PFSK-1 (cell line): ENCODE results near the gene STAT4.

ENCODE experiments used
- FOXP2 ChIP-seq: optimal IDR thresholded peaks from 2 replicates; pipeline ENCODE3; 2011; ENCODE audit warnings: borderline replicate concordance, control low read depth, inconsistent platforms; ENCODE audit not compliant: insufficient read depth; ENCODE audit errors: extremely low read length, extremely low read depth
- POLR2AphosphoS5 ChIP-seq: IDR thresholded peaks from 2 replicates; pipeline ENCODE4 v1.6.1; 2012; ENCODE audit warnings: low read depth, mild to moderate bottlenecking, control low read depth, low read length, moderate library complexity
- SIN3A ChIP-seq: IDR thresholded peaks from 2 replicates; pipeline ENCODE4 v1.6.1; 2012; ENCODE audit warnings: mild to moderate bottlenecking, low read length, moderate library complexity, borderline replicate concordance; ENCODE audit not compliant: insufficient read depth
- TAF1 ChIP-seq: IDR thresholded peaks from 2 replicates; pipeline ENCODE4 v1.6.1; 2012; ENCODE audit warnings: low read length, control low read depth, borderline replicate concordance; ENCODE audit not compliant: insufficient read depth
- TF ChIP-seq, protein P1 (sequence below), 2 experiments: IDR thresholded peaks; 2 replicates each; pipeline versions ENCODE4 v1.6.1 to v1.8.0; 2011 to 2012; ENCODE audit warnings: low read depth in 2 of 2, low read length in 2 of 2, control low read depth in 1 of 2, inconsistent platforms in 1 of 2, mild to moderate bottlenecking in 1 of 2, moderate library complexity in 1 of 2; ENCODE audit not compliant: insufficient read depth in 1 of 2

Gene STAT4

DNA sequence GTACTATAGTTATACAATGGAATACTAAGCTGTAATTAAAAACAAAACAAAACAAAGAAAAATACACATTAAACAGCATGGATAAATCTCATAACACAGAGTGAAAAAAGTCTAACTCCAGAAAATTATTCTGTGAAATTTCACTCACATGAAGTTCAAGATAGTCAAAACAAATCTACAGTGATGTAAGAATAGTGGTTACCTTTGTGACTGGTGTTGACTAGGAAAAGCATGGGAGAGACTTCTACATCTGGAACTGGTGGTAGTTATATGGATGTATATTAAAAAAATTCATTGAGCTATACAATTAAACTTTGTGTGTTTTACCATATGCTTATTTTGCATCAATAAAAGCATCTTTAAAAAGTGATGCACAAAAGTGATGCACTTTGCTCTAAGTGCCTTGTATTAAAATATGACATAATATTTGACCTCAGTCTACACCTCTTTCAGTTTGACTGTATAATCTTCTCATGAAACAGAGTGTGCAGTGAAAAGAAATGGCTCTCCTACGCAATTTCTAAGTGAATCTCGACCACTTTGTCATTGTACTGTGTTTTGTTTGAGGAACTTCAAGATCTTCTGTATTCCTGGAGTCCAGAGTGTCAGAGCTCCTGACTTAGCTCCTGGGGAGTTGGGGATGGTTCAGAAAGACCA lies 28.0 kb downstream of the STAT4 start:
- TF ChIP-seq POLR2AphosphoS5: no peak
- TF ChIP-seq, protein P1, sequence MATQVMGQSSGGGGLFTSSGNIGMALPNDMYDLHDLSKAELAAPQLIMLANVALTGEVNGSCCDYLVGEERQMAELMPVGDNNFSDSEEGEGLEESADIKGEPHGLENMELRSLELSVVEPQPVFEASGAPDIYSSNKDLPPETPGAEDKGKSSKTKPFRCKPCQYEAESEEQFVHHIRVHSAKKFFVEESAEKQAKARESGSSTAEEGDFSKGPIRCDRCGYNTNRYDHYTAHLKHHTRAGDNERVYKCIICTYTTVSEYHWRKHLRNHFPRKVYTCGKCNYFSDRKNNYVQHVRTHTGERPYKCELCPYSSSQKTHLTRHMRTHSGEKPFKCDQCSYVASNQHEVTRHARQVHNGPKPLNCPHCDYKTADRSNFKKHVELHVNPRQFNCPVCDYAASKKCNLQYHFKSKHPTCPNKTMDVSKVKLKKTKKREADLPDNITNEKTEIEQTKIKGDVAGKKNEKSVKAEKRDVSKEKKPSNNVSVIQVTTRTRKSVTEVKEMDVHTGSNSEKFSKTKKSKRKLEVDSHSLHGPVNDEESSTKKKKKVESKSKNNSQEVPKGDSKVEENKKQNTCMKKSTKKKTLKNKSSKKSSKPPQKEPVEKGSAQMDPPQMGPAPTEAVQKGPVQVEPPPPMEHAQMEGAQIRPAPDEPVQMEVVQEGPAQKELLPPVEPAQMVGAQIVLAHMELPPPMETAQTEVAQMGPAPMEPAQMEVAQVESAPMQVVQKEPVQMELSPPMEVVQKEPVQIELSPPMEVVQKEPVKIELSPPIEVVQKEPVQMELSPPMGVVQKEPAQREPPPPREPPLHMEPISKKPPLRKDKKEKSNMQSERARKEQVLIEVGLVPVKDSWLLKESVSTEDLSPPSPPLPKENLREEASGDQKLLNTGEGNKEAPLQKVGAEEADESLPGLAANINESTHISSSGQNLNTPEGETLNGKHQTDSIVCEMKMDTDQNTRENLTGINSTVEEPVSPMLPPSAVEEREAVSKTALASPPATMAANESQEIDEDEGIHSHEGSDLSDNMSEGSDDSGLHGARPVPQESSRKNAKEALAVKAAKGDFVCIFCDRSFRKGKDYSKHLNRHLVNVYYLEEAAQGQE (IDR thresholded peaks at IDR 0.05; ENCODE audit: insufficient read depth in 1 of 2, low read depth in 2 of 2, low read length in 2 of 2): no peak
- TF ChIP-seq FOXP2: no peak
- TF ChIP-seq TAF1: no peak
- TF ChIP-seq SIN3A: no peak

DNA sequence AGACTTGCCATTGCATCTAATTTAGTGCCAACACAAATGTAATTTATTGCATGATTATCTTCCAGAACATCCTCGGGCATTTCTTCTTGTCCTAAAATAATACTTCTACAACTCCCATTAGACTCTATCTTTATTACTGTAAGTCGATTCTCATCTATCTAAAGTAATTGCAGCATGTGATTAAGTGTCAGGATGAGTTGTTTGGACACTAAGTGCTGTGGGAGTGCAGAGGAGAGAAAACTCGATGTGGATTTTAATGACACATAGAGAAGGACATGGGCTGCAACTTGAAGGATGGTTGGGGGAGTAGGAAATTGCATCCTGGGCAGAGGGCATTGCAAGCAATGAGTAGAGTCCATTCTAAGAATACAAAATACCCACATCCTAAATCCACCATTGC lies 33.5 kb downstream of the STAT4 start:
- TF ChIP-seq TAF1 (no peak), SIN3A (no peak)
- TF ChIP-seq, protein P1 (IDR thresholded peaks at IDR 0.05; ENCODE audit: insufficient read depth in 1 of 2, low read depth in 2 of 2, low read length in 2 of 2): no peak

DNA sequence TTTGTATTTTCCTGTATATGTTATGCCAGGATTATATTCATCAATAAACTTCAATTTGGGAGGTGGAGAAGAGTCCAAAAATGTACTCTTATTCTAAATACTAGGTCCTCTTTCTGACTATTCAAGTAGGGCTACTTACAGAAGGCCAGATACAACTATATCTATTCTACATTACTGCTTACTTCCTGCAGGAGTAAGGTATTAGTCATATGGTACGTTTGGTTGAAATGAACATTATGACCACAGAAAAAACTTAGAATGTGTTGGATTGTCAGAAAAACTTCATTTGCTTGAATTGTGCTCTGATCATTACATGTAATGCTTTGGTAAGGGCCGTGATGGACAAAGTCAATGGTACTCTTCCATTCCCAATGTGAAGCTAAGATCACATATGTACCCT lies 35.0 kb downstream of the STAT4 start:
- no peak for TF ChIP-seq FOXP2
- TF ChIP-seq POLR2AphosphoS5: no peak
- TF ChIP-seq SIN3A: no peak
- TF ChIP-seq, protein P1 (IDR thresholded peaks at IDR 0.05; ENCODE audit: insufficient read depth in 1 of 2, low read depth in 2 of 2, low read length in 2 of 2): no peak
- TF ChIP-seq TAF1: no peak

DNA sequence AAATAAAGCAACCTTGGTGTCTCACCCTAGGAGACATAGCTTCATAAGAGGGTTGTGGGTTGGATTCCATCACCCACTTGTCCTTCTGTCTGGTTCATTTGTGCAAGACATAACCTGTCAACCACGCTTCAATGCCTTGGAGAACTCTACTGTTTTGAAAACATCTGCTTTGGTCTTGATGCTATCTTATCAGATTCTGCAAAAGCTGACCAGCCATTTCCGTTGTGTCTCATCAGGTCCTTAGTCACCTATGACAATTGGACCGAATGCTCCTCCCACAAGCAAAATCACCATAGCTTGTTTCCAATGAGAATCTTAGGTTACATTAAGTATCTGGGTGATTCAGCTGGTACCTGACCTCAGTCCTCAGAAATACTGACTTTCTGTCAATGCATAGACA lies 35.4 kb downstream of the STAT4 start:
- TF ChIP-seq FOXP2: no peak
- no peak for TF ChIP-seq SIN3A
- no peak for TF ChIP-seq POLR2AphosphoS5
- TF ChIP-seq, protein P1 (IDR thresholded peaks at IDR 0.05; ENCODE audit: insufficient read depth in 1 of 2, low read depth in 2 of 2, low read length in 2 of 2): no peak
- TF ChIP-seq TAF1: no peak

GRCh38 chr2:191114403-191114886 lies 36.3 kb downstream of the STAT4 start:
- TF ChIP-seq POLR2AphosphoS5: no peak
- TF ChIP-seq, protein P1 (IDR thresholded peaks at IDR 0.05; ENCODE audit: insufficient read depth in 1 of 2, low read depth in 2 of 2, low read length in 2 of 2): no peak
- TF ChIP-seq SIN3A: no peak
- TF ChIP-seq FOXP2: no peak
- no peak for TF ChIP-seq TAF1
